GM21723 (cell line): Measurements from ENCODE around the gene RAB26.

Source experiments
- ATAC-seq: cut with Tn5 transposase; IDR thresholded peaks from one replicate; pipeline ENCODE4 v1.9.1; 2021; ENCODE audit warnings: mild to moderate bottlenecking, moderate library complexity; ENCODE audit not compliant: unreplicated experiment

Gene RAB26

DNA sequence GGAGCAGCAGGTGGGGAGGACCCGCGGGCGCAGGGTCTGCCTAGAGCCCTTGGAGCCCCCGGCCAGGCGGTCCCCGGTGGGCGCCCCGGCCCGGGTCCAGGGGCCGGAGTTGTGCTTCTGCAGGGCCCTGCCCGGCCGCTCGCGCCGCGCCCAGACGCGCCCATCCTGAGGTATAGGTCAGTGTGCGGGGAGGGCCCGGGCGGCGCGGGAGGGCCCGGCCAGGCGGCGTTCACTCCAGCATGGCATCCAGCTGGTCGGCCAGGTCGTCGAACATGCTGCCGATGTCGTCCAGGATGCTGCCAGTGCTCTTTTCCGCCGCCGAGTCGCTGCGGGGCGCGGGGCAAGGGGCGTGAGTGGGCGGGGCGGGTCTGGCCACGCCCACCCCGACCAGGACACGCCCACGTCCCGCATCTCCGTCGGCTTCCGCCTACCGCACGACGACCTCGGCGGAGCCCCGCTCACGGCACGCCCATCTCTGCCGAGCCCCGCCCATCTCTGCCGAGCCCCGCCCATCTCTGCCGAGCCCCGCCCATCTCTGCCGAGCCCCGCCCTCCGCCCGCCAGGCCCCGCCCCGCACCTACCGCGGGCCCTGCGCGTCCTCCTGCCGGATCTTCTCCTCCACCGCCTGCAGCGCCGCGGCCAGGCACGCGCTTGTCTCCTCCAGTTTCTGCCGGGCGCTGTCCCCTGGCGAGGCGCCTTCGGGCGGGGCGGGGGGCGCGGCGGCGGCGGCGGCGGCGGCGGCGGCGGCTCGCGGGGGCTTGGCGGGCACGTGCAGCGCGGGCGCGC, 30.1 kb downstream of the RAB26 start:
- no peak for ATAC-seq

DNA sequence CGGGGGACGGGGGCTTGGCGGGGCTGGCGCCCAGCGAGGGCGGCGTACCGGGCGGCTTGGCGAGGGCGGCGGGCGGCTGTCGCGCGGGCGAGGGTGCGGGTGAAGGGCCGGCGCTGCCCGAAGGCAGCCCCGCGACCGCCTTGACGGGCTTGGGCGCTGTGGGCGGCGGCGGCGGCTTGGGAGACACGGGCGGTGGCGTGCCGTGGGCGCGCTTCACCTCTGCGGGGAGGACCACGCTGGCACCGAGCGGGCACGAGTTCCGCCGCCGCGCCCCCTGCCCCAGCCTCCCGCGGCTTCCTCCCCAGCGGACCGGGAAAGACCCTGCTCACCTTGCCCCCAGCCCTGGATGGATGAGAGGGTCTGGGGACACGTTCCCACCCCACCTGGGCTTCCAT, 30.7 kb downstream of the RAB26 start:
- no peak for ATAC-seq

DNA sequence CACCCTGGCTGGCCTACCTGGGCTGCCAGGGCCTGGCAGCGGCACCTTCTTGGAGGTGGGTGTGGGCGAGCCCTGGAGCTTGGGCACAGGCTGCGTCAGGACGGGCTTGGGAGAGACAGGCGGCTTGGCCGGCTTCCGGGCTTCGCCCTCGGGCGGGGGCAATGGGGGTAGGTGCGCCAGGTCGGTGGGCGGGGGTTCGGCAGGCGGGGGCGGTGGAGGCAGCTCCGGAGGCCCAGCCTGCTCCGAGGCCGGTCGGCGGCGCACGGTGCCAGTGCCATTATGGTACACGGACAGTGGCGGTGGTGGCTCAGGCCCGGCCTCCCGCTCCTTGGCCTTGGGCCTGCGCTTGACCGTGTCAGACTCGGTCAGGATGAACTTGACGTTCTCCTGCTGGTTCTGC, 31.2 kb downstream of the RAB26 start:
- no peak for ATAC-seq

DNA sequence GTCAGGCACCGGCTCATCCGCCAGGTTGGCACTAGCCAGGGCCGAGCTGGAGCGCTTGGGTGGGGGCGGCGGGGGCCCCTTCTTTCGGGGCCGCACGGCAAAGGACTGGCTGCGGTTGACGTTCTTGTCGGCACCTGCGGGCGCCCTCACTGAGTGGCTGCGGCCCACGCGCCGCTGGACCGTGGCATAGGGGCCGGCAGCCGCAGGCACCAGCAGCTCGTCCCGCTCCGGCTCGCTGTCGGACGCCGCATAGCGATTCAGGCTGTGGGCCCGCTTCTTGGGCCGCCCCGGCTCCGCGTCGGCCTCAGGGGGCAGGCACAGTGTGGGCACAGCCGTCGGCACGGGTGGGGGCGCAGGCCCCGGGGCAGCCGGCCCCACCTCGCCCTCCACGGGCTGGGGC, 32.0 kb downstream of the RAB26 start:
- ATAC-seq, result no peak

DNA sequence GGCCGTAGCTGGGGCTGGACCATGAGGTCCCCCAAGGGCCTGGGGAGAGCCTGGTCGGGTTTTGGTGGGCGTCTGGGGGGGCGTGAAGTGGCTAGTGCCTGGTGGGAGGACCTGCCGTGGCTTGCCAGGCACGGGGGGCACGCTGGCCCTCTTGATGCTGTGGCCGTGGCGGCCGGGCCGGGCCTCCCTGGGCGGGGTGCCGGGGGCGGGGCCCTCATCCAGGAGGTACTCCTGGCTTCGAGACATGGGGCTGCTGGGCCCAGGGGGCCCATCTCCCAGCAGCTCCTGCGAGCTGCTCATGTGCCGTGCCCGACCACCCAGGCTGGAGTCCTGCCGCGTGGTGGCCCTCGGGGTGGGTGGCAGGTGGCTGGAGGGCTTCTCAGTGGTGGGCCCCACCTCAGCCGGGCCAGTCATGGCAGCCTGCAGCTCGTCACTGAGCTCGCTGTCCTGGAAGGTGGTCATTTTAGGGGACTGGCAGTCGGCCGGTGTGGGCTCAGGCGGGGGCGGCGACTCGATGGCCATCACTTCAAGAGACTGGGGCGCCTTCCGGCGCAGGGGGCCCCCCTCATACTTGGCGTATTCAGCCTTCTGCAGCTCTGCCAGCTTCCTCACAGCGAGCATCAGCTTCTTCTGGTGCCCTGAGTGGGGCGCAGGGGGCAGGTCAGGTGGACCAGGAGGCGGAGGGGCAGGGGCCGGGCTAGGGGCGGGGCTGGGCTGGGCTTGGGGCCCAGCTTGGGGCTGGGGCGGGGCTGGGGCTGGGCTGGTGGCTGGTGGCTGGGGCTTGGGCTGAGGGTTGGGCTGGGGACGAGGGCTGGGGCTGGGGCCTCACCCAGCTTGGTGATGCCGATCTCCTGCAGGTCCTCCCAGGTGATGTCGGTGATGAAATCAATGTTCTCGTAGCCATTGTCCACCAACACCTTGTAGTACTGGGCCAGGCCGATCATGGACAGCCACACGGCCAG, 32.8 kb downstream of the RAB26 start:
- ATAC-seq, result no peak

DNA sequence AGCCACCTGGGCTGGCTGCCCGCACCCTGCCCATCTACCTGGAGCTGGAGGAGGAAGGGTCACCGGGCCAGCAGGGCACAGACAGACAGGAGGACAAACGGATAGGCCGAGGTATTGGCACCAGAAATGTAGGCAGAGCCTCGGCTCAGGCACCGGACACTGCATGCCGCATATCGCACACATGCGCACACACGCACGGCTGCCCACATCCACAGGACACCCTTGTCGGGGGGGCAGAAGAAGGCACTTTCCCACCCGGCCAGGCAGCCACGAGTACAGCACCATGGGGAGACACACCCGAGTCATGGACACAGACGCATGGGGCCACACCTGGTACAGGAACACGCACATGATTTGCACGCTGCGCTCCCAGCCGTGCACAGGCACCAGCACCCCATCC, 33.5 kb downstream of the RAB26 start:
- ATAC-seq, result no peak

DNA sequence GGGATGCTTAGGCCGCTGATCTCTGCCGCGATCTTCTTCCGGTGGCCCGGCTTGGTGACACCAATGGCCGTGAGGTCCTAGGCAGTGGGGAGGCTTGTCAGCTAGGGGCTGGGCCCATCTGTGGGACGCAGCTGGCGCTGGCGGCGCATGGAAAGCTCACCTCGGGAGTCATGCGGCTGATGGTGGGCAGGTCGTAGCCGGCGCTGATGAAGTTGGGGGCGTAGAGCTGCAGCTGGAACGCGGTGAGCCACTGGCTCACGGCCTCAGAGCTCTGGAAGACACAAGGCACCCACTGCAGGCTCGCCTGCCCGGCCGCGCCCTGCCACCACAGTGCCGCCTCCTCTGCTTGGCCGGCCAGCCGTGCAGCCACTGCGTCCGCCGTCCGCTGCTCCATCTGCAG, 35.2 kb downstream of the RAB26 start:
- ATAC-seq, result no peak

DNA sequence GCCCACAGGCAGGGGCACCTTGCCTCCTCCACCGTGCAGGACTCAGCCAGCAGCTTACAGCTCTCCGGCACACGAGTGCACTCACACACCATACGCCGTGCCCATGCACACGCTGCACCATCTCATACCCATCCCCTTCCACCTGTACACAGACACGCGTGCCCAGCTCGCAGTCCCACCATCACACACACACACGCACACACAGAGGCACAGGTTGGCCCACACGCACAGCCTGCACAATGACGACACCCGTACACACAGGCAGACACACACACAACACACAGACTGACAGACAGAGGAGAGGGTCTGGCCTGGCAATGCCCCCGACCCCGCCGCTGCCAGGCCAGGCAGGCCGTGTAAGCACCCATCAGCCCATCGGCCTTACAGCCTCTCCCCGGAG, 35.9 kb downstream of the RAB26 start:
- no peak for ATAC-seq

DNA sequence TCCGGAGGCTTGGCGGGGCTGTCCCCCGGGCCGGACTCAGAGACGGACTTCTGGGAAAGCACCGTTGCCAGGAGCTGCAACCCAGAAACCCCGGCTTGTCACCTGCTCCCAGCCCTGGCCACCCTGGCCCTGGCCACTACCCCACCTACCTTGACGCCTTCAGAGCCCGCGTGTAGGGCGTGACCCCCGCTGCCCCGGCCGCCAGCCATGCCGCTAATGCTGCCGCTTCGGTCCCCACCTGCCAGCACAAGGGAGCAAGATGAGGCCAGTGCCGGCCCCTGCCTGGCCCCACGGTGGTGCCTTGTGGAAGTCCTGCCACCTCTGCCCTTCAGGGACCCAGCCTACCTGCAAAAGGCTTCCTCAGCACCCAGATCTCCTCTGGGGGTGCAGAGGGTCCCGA, 36.5 kb downstream of the RAB26 start:
- ATAC-seq, result no peak

DNA sequence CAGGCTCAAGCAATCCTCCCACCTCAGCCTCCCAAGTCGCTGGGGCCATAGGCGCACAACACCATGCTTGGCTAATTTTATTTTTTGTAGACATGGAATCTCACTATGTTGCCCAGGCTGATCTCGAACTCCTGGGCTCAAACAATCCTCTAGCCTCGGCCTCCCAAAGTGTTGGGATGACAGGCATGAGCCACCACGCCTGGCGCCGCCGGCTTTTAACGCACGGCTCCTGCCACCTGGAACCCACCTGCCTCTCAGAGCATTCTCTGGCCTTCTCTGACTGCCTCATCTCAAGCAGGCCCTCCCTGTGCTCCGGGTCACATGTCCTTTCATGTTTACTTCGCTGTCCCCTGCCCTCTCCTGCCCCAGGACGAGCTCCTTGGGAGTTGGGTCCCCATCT, 37.6 kb downstream of the RAB26 start:
- no peak for ATAC-seq

DNA sequence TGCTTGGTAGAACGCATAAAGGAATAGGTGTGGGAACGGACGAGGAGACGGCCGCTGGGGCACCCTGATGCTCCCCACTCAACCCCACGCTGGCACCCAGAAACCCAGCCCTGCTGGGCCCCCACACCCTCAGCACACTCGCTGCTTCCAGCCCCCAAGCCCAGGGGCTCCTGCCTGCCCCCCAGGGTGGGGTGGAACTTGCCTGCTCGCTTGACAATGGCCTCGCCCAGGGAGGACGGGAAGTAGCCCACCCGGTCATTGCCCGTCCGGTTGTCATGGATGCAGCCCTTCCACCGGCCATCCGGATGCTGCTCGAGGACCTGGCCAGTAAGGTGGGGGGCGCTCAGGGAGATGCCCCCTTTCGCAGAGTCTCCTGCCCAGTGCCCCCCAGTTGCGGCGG, 38.1 kb downstream of the RAB26 start:
- ATAC-seq, result no peak

DNA sequence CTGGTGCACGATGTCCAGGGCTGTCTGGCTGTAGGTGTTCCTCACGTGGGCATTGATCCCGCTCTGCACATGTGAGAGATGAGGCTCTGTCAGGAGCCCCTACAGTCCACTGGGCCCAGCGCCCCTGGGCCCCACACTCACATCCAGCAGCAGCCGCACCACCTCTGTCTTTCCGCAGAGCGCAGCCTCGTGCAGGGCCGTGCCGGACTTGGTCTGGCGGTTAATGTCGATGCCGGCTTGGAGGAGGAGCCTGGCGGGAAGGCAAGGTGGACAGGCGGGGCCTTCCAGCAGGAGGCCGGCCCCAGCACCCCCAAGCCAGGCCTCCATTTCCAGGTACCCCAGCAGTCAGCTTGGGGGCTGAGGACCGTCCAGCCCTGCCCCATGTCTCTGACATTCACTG, 38.8 kb downstream of the RAB26 start:
- no peak for ATAC-seq

DNA sequence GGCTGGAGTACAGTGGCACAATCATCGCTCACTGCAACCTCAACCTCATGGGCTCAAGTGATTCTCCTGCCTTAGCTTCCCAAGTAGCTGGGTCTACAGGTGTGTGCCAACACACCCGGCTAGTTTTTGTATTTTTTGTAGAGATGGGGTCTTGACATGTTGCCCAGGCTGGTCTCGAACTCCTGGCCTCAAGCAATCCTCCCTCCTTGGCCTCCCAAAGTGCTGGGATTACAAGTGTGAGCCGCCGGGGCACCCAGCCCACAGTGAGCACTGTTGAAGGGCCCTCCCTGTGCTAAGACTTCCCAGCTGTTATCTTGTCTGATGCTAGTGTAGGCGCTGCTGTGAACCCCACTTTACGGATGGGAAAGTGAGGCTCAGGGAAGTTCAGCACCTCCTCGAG, 40.0 kb downstream of the RAB26 start:
- ATAC-seq, result no peak

DNA sequence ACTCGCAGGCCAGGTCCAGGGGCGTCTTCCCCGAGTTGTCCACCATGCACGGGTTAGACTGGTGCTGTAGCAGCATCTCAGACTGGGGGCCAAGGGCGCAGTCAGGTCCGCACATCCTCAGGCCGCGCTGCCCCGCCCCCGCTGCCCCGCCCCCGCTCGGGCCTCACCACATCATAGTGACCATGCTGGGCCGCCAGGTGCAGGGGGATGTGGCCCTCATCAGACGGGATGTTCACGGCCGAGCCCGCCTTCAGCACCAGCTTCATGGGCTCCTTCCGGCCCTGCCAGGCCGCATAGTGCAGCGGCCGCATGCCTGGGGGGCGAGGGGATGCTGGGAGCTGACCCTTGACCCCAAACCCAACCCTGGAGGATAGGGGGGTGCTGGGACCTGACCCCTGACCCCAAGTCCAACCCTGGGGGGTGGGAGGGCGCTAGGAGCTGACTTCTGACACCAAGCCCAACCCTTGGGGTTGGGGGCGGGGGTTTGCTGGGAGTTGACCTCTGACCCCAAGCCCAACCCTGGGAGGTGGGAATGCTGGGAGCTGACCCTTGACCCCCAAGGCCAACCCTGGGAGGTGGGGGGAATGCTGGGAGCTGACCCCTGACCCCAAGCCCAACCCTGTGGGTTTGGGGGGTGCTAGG, 40.9 kb downstream of the RAB26 start:
- no peak for ATAC-seq

DNA sequence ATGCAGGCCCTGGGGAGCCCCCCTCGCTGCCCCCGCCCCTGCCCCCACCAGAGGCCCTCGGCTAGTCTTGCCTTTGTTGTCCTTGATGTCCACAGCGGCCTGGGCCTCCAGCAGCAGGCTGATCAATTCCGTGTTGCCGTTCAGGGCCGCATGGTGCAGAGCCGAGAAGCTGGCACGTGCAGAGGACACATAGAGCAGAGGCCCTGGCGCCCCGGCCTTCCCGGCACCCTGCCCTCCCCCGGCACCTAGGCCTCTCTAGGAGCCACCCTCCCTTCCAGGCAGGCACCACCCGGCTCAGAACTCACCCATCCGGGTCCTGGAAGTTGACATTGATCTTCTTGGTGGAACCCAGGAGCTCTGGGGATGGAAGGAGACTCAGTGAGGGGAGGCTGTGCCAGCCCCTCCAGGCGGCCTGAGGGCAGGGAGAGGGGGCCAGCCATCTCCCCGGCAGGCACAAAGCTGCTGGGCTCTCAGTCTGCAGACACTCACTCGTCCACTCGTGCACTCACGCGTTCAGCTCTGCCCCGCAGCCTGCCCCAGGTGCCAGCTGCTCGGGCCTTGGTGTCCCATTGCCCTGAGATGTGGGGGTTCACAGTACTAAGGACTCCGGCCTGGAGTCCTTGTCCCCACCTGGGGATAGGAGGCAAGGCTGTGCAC, 41.7 kb downstream of the RAB26 start:
- no peak for ATAC-seq

DNA sequence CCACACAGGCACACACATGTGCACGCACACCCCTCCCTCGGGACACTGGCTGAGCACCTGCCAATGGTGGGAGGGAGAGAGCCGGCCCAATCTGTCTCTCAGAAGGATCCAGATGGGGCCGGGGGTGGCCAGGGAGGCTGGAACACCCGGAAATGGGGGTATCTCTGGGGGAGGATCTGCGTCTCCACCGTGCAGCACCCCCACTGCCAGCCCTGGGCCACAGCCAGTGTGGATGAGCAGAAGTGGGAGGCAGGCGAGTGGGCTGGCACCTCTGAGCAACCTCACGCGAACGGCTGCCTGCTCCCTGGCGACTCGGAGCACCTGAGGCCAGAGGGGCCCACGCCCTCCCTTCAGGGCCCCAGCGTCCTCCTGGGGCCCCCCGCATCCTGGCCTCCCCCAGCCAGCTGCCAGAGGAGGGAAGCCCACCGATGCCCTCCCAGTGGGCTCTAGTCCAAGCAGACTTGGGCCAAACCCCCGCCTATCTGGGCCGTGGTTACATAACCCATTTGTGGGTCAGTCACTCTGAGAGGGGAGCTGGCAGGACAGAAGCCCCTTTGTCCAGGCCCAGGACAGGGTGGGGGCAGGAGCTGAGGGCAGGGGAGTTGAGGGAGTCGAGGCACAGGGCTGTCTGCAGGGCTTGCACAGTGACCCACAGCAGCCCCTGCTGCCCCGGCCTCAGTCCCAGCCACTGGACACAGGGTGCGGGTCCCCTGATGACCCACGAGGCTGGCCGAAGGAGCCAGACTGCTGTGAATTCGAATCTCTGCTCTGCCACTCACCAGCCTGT, 42.4 kb downstream of the RAB26 start:
- ATAC-seq, result no peak

DNA sequence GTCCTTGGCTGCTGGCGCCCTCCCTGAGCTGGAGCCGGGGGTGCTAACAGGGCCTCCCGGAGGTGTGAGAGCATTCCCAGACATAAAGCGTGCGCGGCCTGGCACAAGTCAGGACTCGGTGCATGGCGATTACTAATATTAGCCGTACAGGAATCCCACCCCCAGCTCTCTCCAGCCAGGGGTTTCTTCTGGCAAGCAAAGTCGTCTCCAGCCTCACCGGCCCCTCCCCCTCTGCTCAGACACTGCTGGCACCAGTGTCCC, 43.0 kb downstream of the RAB26 start:
- ATAC-seq, result no peak

DNA sequence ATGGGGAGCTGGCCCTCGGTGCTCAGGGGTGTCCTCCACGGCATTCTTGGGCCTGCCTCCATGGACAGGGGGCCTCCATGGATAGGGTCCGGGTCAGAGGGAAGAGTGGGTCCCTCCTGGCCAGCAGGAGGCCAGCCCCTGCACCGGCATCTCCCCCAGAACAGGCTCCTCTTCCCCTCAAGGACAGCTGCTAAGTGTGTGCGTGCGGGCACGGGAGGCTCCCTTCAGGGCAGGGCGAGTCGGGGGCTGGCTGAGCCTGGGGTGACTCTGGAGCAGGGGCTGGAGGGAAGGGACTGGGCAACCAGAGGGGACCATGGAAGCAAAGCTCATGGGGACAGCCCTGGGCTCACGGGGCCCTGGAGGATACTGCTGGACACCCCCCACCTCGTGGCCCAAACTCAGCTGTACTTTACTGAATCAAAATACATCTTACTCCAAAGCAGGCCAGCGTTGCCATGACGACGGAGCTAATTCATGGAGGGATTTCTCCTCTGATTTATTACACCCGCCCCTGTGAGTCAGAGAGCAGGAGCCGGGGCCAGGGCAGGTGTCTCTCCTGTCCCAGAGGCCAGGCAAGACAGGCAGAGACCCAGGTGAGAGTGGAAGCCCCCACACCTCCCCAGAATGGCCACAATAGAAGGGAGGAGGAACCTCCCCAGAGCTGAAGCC, 45.9 kb downstream of the RAB26 start:
- no peak for ATAC-seq

DNA sequence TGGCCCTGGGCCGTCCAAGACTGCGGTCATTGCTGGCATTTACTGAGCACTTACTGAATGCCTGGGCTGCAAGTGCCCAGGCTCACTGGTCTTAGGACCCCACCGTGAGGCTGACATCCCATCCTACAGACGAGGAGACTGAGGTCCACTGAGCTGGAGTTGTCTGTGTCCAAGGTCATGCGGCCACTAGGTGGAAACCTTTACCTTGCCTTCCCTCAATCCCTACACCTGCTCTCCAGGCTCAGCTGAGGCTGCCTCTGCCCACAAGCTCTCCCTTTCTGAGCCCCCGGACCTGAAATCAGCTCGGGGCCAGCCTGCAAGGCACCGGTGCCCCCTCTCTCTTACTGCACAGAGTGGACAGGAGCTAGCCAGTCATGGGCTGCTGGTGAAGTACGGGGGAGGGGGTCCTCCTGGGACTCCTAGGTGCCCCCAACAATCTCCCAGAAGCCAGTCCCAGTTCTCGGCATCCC, 46.5 kb downstream of the RAB26 start:
- no peak for ATAC-seq
